Measurements from ENCODE around the gene PPP1R3C.

Gene PPP1R3C

GRCh38 chr10:91634246-91634645 lies 1.4 kb upstream of the PPP1R3C start:
- no peaks in the 10 kb centered on the region for H3K36me3 ChIP-seq (ENCODE audit: control insufficient read depth, insufficient read depth, low read length)
- H2AFZ ChIP-seq, result no peak overlapping the region
- H3K27me3 ChIP-seq (ENCODE audit: control insufficient read depth, insufficient read depth, low read length), result no peaks in the 10 kb centered on the region
- no peak overlapping the region for H3K27ac ChIP-seq
- H3K9ac ChIP-seq, result no peak overlapping the region
- no peak overlapping the region for H3K4me3 ChIP-seq (ENCODE audit: low read depth, low read length)
- H3K4me2 ChIP-seq (ENCODE audit: low read length), result no peak overlapping the region
- H3K4me1 ChIP-seq, result peaks cover 3% of the 10 kb centered on the region
- TF ChIP-seq, protein P1, sequence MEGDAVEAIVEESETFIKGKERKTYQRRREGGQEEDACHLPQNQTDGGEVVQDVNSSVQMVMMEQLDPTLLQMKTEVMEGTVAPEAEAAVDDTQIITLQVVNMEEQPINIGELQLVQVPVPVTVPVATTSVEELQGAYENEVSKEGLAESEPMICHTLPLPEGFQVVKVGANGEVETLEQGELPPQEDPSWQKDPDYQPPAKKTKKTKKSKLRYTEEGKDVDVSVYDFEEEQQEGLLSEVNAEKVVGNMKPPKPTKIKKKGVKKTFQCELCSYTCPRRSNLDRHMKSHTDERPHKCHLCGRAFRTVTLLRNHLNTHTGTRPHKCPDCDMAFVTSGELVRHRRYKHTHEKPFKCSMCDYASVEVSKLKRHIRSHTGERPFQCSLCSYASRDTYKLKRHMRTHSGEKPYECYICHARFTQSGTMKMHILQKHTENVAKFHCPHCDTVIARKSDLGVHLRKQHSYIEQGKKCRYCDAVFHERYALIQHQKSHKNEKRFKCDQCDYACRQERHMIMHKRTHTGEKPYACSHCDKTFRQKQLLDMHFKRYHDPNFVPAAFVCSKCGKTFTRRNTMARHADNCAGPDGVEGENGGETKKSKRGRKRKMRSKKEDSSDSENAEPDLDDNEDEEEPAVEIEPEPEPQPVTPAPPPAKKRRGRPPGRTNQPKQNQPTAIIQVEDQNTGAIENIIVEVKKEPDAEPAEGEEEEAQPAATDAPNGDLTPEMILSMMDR (IDR thresholded peaks at IDR 0.05), result no peak
- no peaks in the 10 kb centered on the region for H3K79me2 ChIP-seq
- no peaks in the 10 kb centered on the region for H3K9me3 ChIP-seq (ENCODE audit: control insufficient read depth, low read length)

DNA sequence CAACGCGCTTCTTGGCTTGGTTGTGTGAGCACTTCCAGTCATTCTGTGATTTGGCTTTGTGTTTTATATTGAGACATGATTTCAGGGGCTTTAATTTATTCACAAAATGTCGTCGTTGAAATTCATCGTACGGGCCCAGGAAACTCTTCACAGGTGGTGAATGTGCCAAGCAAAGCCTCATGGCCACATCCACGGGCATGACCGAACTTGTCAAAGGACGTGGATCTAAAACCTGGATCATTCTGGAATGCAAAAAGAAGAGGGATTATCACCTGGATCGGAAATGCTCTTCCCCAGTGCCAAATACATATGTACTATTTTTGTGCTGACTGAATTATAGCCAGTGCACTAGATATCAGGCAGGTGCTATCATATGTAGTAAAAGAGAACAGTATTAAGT lies 2.2 kb downstream of the PPP1R3C start:
- H3K27ac ChIP-seq, result no peak overlapping the region
- TF ChIP-seq, protein P1 (IDR thresholded peaks at IDR 0.05), result no peak
- H3K79me2 ChIP-seq, result no peaks in the 10 kb centered on the region
- peaks cover 3% of the 10 kb centered on the region for H3K4me1 ChIP-seq
- H3K27me3 ChIP-seq (ENCODE audit: control insufficient read depth, insufficient read depth, low read length), result no peaks in the 10 kb centered on the region
- H2AFZ ChIP-seq, result no peak overlapping the region
- no peaks in the 10 kb centered on the region for H3K9me3 ChIP-seq (ENCODE audit: control insufficient read depth, low read length)
- no peaks in the 10 kb centered on the region for H3K36me3 ChIP-seq (ENCODE audit: control insufficient read depth, insufficient read depth, low read length)
- H3K4me3 ChIP-seq (ENCODE audit: low read depth, low read length), result no peak overlapping the region
- no peak overlapping the region for H3K4me2 ChIP-seq (ENCODE audit: low read length)
- H3K9ac ChIP-seq, result no peak overlapping the region

DNA sequence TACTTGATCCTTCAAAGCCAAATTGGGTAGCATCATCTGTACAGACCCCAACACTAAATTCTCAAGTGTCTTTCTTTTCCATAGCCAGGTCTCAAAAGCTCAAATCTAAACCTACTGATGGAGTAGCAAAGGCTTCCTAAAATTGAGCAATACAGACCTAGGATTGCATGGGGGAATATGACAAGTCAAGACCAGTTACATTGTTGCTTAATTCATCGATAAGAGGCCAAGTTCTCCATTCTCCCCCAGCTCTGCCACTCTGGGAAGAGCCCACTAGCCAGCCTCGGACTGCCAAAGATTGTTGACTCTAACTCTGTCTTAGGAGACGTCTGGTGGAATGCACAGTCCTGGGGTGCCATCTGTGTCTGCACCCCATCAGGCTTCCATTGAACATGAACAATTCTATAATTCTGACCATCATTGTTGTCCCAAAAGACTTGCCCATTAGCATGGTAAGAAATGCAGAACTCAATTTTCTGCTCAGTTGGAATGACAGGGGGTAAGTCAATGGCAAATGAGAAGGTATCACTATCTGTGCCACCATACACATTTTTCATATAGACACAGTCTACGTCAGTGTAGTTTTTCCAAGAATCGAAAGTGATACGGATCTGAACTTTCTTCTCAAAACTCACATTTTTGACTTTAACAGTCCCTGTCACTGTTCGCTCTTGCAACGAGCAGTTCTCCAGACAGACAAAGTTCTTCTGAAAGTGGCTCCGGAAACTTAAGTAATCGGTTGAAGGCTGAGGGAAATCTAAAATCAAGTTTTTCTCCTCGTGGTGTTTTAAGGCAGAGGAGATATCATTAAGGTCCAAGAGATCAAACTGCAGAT lies 2.9 kb downstream of the PPP1R3C start:
- H3K9ac ChIP-seq, result no peak overlapping the region
- no peak overlapping the region for H3K4me2 ChIP-seq (ENCODE audit: low read length)
- no peak overlapping the region for H3K27ac ChIP-seq
- peaks cover 3% of the 10 kb centered on the region for H3K4me1 ChIP-seq
- H3K36me3 ChIP-seq (ENCODE audit: control insufficient read depth, insufficient read depth, low read length), result no peaks in the 10 kb centered on the region
- no peak overlapping the region for H3K4me3 ChIP-seq (ENCODE audit: low read depth, low read length)
- no peaks in the 10 kb centered on the region for H3K27me3 ChIP-seq (ENCODE audit: control insufficient read depth, insufficient read depth, low read length)
- H2AFZ ChIP-seq, result no peak overlapping the region
- no peaks in the 10 kb centered on the region for H3K79me2 ChIP-seq
- no peaks in the 10 kb centered on the region for H3K9me3 ChIP-seq (ENCODE audit: control insufficient read depth, low read length)
- TF ChIP-seq, protein P1 (IDR thresholded peaks at IDR 0.05), result no peak

GRCh38 chr10:91628383-91628782 lies 4.5 kb downstream of the PPP1R3C start:
- no peaks in the 10 kb centered on the region for H3K27me3 ChIP-seq (ENCODE audit: control insufficient read depth, insufficient read depth, low read length)
- no peaks in the 10 kb centered on the region for H3K79me2 ChIP-seq
- no peak overlapping the region for H3K4me3 ChIP-seq (ENCODE audit: low read depth, low read length)
- H3K9me3 ChIP-seq (ENCODE audit: control insufficient read depth, low read length), result no peaks in the 10 kb centered on the region
- no peak overlapping the region for H2AFZ ChIP-seq
- no peaks in the 10 kb centered on the region for H3K36me3 ChIP-seq (ENCODE audit: control insufficient read depth, insufficient read depth, low read length)
- H3K4me1 ChIP-seq, result peaks cover 3% of the 10 kb centered on the region
- no peak overlapping the region for H3K9ac ChIP-seq
- H3K27ac ChIP-seq, result no peak overlapping the region
- TF ChIP-seq, protein P1 (IDR thresholded peaks at IDR 0.05), result no peak
- no peak overlapping the region for H3K4me2 ChIP-seq (ENCODE audit: low read length)
